HFFc6 (cell line): Measurements from ENCODE around the gene ADGRD2. TPM values are rescaled to one million over a fixed set of nuclear protein-coding genes. Genes with fewer than 3 reads are reported as not detected.

Source experiments
- DNase-seq: peaks from one replicate; pipeline ENCODE4 v3.0.0-alpha.2; 2018
- H3K27ac Mint-ChIP-seq: 2 replicates; pipeline ENCODE4 v1.8.0; 2020; ENCODE audit warnings: mild to moderate bottlenecking, mixed read lengths
- H3K27me3 Mint-ChIP-seq: 2 replicates; pipeline ENCODE4 v1.8.0; 2021; ENCODE audit warnings: mild to moderate bottlenecking, moderate library complexity, mixed read lengths; ENCODE audit not compliant: insufficient read depth
- H3K36me3 Mint-ChIP-seq: 2 replicates; pipeline ENCODE4 v1.8.0; 2021; ENCODE audit warnings: low read depth, mixed read lengths
- H3K4me1 Mint-ChIP-seq: 2 replicates; pipeline ENCODE4 v1.8.0; 2020; ENCODE audit warnings: low read depth, mixed read lengths
- H3K4me3 Mint-ChIP-seq: 2 replicates; pipeline ENCODE4 v1.8.0; 2020; ENCODE audit warnings: mild to moderate bottlenecking, moderate library complexity, mixed read lengths
- H3K9me3 Mint-ChIP-seq: 2 replicates; pipeline ENCODE4 v1.8.0; 2020; ENCODE audit warnings: mild to moderate bottlenecking, mixed read lengths
- total RNA-seq, 6 experiments: library from RNA; stranded (reverse); fragmentation: NEBNext Ultra II Directional; extraction: Animal tissue kit (Norgen Biotek cat#: 25700); gene quantifications; 2 replicates in 1 of 6; 3 replicates in 5 of 6; pipeline ENCODE4 v1.2.3, GENCODE V29; 2021
- TF ChIP-seq, protein P1 (sequence below): fragments of 200-600 bp; sonication (generic); IDR thresholded peaks from 2 replicates; pipeline ENCODE4 v1.5.0; 2021; ENCODE audit warnings: antibody characterized with exemption, mild to moderate bottlenecking

Gene ADGRD2
- total RNA-seq, 6 experiments from 2014 or later = not detected

DNA sequence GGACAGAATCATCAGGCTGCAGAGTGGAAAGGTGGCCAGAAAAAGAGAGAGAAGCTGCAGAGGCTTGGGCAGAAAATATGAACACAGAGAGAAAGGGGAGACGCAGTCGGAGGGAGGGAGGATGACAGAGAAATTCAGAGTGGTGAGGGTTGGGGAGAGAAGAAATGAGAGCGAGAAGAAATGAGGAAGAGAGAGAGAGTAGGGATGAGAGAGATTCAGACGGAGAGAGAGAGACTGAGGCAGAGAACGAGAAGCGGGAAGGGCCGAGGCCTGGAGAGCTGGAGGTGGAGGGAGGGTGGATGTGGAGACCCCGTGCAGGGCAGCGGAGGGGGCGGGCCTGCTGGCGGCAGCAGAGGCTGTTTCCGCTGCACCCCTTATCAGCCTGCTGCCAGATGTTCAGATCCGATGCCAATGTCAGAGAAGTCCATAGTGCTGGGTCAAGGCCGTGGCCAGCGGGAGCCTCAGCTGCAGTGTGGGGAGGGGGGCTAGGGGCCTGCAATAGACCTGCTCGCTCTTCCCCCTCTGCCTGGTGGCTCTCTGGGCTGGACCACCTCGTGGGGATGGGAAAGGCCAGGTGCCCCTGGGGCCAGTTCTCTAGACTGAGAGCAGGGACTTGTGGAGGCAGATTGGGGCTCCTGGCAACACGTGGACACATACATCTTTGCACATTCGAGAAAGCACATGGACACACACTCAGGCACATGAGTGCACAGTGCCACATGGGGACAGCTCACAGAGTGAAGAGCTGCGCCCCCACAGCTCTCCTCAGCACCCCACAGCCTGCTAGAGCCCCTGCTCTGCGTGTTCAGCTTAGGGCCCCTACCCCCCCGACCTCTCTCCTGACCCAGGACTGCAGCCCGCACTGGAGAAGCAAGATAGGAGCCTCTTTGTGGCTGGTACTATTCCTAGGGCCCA lies 61.9 kb downstream of the ADGRD2 start:
- H3K27ac Mint-ChIP-seq = no peak overlapping the region
- DNase-seq = no peak
- no peaks in the 10 kb centered on the region for H3K36me3 Mint-ChIP-seq

DNA sequence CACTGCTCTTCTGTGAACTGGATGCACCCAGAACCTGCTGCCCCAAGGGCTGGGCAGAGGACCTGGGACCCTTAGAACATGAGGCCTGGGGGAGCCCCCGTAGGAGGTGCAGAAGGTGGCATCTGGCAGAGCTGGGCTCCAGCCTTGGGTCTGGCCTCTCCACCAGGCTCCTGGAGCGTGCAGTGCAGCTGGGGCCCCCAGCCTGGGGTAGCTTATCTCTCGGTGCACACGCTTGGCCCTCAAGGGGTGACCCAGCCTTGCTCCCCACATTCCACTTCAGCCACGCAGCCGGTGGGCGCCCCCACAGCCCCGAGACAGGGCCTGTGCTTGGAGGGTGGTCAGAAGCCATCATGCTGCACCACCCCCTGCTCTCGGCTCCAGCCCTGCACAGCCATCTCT lies 62.6 kb downstream of the ADGRD2 start:
- DNase-seq = no peak
- H3K36me3 Mint-ChIP-seq = no peaks in the 10 kb centered on the region
- no peak overlapping the region for H3K27ac Mint-ChIP-seq
- no peaks in the 10 kb centered on the region for H3K4me1 Mint-ChIP-seq
- H3K27me3 Mint-ChIP-seq = peaks cover 23% of the 10 kb centered on the region
- no peaks in the 10 kb centered on the region for H3K9me3 Mint-ChIP-seq
- H3K4me3 Mint-ChIP-seq = no peak overlapping the region
- TF ChIP-seq, protein P1, sequence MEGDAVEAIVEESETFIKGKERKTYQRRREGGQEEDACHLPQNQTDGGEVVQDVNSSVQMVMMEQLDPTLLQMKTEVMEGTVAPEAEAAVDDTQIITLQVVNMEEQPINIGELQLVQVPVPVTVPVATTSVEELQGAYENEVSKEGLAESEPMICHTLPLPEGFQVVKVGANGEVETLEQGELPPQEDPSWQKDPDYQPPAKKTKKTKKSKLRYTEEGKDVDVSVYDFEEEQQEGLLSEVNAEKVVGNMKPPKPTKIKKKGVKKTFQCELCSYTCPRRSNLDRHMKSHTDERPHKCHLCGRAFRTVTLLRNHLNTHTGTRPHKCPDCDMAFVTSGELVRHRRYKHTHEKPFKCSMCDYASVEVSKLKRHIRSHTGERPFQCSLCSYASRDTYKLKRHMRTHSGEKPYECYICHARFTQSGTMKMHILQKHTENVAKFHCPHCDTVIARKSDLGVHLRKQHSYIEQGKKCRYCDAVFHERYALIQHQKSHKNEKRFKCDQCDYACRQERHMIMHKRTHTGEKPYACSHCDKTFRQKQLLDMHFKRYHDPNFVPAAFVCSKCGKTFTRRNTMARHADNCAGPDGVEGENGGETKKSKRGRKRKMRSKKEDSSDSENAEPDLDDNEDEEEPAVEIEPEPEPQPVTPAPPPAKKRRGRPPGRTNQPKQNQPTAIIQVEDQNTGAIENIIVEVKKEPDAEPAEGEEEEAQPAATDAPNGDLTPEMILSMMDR = no peak

More for the DNA sequence above, 61.9 kb downstream of the ADGRD2 start:
- TF ChIP-seq, protein P1 = no peak
- H3K27me3 Mint-ChIP-seq = peaks cover 19% of the 10 kb centered on the region
- H3K9me3 Mint-ChIP-seq = no peaks in the 10 kb centered on the region
- H3K4me3 Mint-ChIP-seq = no peak overlapping the region
- no peaks in the 10 kb centered on the region for H3K4me1 Mint-ChIP-seq

DNA sequence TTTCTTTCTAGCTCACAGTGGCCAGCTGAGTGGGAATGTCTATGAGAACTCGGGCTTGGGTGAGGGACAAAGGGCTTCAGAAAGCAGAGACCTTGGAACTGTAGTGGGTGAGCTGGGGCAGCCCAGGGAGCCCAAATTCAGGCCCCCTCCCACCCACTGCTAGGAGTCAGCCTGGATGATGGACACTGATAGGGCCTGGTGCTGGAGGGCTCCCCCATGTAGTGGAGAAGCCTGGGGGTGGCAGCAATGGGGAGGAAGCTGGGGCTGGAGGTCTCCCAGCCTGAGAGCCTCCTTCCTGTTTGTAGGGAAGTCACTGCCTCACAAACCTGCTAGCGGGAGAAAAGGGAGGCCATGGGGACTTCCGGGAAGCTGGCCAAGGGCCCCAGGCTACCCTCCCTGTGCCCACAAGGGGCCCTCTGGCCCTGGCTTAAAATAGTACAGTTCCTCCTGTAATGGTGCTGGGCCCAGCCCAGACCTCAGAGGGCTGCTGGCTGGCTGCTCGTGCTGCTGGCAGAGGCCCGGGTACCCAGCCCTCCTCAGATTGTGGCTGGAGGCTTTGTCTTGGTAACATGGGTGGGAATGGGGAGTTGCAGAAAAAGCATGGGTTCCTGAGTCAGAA lies 63.2 kb downstream of the ADGRD2 start:
- H3K36me3 Mint-ChIP-seq = no peaks in the 10 kb centered on the region
- no peaks in the 10 kb centered on the region for H3K4me1 Mint-ChIP-seq
- H3K9me3 Mint-ChIP-seq = no peaks in the 10 kb centered on the region
- TF ChIP-seq, protein P1 = no peak
- no peak overlapping the region for H3K4me3 Mint-ChIP-seq
- peaks cover 23% of the 10 kb centered on the region for H3K27me3 Mint-ChIP-seq
- no peak for DNase-seq
- H3K27ac Mint-ChIP-seq = no peak overlapping the region

DNA sequence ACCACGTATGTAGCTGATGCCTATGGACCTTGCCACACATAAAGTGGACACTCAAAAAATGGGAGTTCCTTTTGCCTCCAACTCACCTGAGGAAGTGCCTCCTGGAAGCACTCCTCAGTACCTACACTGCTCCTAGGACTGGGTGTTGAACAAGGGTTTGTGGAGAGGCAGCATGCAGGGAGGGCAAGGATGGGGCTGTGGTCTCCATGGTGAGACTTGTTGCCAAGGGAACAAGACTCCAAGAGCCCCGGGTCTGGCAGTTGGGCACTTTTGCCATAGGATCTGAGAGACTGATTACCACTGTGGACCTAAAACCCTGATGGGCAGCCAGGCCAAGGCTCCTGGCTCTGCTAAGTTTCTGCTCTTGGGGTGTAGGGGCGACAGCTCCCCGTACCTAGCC lies 63.9 kb downstream of the ADGRD2 start:
- Mint-ChIP-seq H3K9me3 (no peaks in the 10 kb centered on the region), H3K27me3 (peaks cover 23% of the 10 kb centered on the region), H3K27ac (no peak overlapping the region), H3K36me3 (no peaks in the 10 kb centered on the region), H3K4me3 (no peak overlapping the region), H3K4me1 (no peaks in the 10 kb centered on the region)
- TF ChIP-seq, protein P1 = no peak
- DNase-seq = no peak

DNA sequence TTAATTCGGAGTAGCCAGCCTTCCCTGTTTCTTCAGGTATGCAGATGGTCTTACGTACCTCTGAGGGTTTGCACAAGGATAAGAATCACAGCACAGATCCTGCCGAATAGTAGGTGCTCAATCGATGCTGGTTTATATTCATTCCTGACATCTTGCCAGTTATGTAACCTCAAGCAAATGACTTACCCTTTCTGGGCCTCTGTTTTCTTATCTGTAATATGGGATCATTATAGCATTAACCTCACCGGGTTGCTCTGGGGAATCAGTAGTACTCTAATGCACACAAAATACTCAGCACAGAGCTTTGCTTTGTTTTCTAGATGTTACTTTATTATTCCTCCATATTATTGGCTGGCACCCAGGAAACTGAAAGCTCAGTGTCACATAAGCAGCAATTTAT lies 64.6 kb downstream of the ADGRD2 start:
- H3K9me3 Mint-ChIP-seq = no peaks in the 10 kb centered on the region
- no peaks in the 10 kb centered on the region for H3K36me3 Mint-ChIP-seq
- no peak overlapping the region for H3K27ac Mint-ChIP-seq
- H3K4me1 Mint-ChIP-seq = no peaks in the 10 kb centered on the region
- H3K27me3 Mint-ChIP-seq = peaks cover 23% of the 10 kb centered on the region
- no peak overlapping the region for H3K4me3 Mint-ChIP-seq
- TF ChIP-seq, protein P1 = no peak
- no peak for DNase-seq
